GM23338 (cell line): ENCODE results near the gene ADCY5. TPM values are rescaled to one million over a fixed set of nuclear protein-coding genes. Genes with fewer than 3 reads are reported as not detected.

Experiments used
- ATAC-seq: fragments of 200-7000 bp; cut with Tn5 transposase; 3 replicates; pipeline ENCODE4 v1.9.1; 2020
- DNase-seq: peaks from one replicate; pipeline ENCODE4 v3.0.0-alpha.2; 2015; ENCODE audit warnings: low spot score
- H2AFZ ChIP-seq: fragments of 200-600 bp; sonication (generic); 2 replicates; pipeline ENCODE4 v1.8.0; 2016; ENCODE audit warnings: antibody characterized with exemption, mild to moderate bottlenecking, moderate library complexity
- H3F3A ChIP-seq: fragments of 200-600 bp; sonication (generic); replicated peaks from 2 replicates; pipeline ENCODE4 v1.8.0; 2017; ENCODE audit warnings: antibody characterized with exemption, mixed run types, low read depth
- H3K27ac ChIP-seq: fragments of 200-600 bp; sonication (generic); 2 replicates; pipeline ENCODE4 v1.6.1; 2016; ENCODE audit warnings: low read depth
- H3K27me3 ChIP-seq: fragments of 200-600 bp; sonication (generic); 2 replicates; pipeline ENCODE4 v1.8.0; 2016; ENCODE audit warnings: mild to moderate bottlenecking, mixed run types, moderate library complexity; ENCODE audit not compliant: insufficient read depth
- H3K36me3 ChIP-seq: fragments of 200-600 bp; sonication (generic); 2 replicates; pipeline ENCODE4 v1.8.0; 2016; ENCODE audit warnings: mild to moderate bottlenecking; ENCODE audit not compliant: insufficient read depth
- H3K4me1 ChIP-seq: fragments of 200-600 bp; sonication (generic); 2 replicates; pipeline ENCODE4 v1.8.0; 2016; ENCODE audit warnings: mild to moderate bottlenecking, moderate library complexity; ENCODE audit not compliant: insufficient read depth
- H3K4me2 ChIP-seq: fragments of 200-600 bp; sonication (generic); 2 replicates; pipeline ENCODE4 v1.7.1; 2017; ENCODE audit warnings: mixed run types
- H3K4me3 ChIP-seq: fragments of 200-600 bp; sonication (generic); 2 replicates; pipeline ENCODE4 v1.6.1; 2016; ENCODE audit warnings: mixed run types
- H3K79me2 ChIP-seq: fragments of 200-600 bp; sonication (generic); replicated peaks from 2 replicates; pipeline ENCODE4 v1.8.0; 2017; ENCODE audit warnings: mild to moderate bottlenecking; ENCODE audit not compliant: insufficient read depth
- H3K9me2 ChIP-seq: fragments of 200-600 bp; sonication (generic); 2 replicates; pipeline ENCODE4 v1.8.0; 2017; ENCODE audit not compliant: insufficient read depth
- H4K20me1 ChIP-seq: fragments of 200-600 bp; sonication (generic); replicated peaks from 2 replicates; pipeline ENCODE4 v1.8.0; 2017; ENCODE audit warnings: mild to moderate bottlenecking; ENCODE audit not compliant: insufficient read depth
- H3K27ac Mint-ChIP-seq: 2 replicates; pipeline ENCODE4 v1.8.0; 2020; ENCODE audit warnings: inconsistent platforms, mild to moderate bottlenecking, moderate library complexity, mixed read lengths
- H3K27me3 Mint-ChIP-seq: 3 replicates; pipeline ENCODE4 v1.8.0; 2022; ENCODE audit warnings: low read depth, mild to moderate bottlenecking, moderate library complexity, mixed read lengths, inconsistent platforms; ENCODE audit not compliant: insufficient read depth, poor library complexity
- H3K36me3 Mint-ChIP-seq: 3 replicates; pipeline ENCODE4 v1.8.0; 2021; ENCODE audit warnings: low read depth, mild to moderate bottlenecking, inconsistent platforms, moderate library complexity, mixed read lengths
- H3K4me1 Mint-ChIP-seq: 3 replicates; pipeline ENCODE4 v1.8.0; 2020; ENCODE audit warnings: mild to moderate bottlenecking, inconsistent platforms, mixed read lengths
- H3K4me3 Mint-ChIP-seq: 3 replicates; pipeline ENCODE4 v1.8.0; 2021; ENCODE audit warnings: moderate library complexity, mild to moderate bottlenecking, inconsistent platforms, mixed read lengths
- H3K9me3 Mint-ChIP-seq: 3 replicates; pipeline ENCODE4 v1.8.0; 2020; ENCODE audit warnings: moderate library complexity, mild to moderate bottlenecking, inconsistent platforms, mixed read lengths
- CREB1 ChIP-seq: fragments of 250-450 bp; sonication (Bioruptor Pico); IDR thresholded peaks from 2 replicates; pipeline ENCODE4 v1.5.0; 2020; ENCODE audit warnings: low read depth, mild to moderate bottlenecking, moderate library complexity
- EZH2 ChIP-seq: fragments of 200-600 bp; sonication (generic); IDR thresholded peaks from one replicate; pipeline ENCODE4 v1.8.0; 2017; ENCODE audit warnings: antibody characterized with exemption, mild to moderate bottlenecking, low read depth; ENCODE audit not compliant: unreplicated experiment
- NANOG ChIP-seq: IDR thresholded peaks from 2 replicates; pipeline ENCODE4 v1.6.1; 2016; ENCODE audit warnings: antibody characterized with exemption, borderline replicate concordance
- ZNF114 ChIP-seq: fragments of 250-450 bp; sonication (Bioruptor Pico); IDR thresholded peaks from 2 replicates; pipeline ENCODE4 v1.5.0; 2020; ENCODE audit warnings: mild to moderate bottlenecking, moderate library complexity
- polyA plus RNA-seq: library from polyadenylated mRNA; unstranded; fragments of >200 nt; fragmentation: Nextera tagmentation; extraction: Ambion mirVana; gene quantifications from 2 replicates; pipeline ENCODE4 v1.2.1, GENCODE V29; 2016
- total RNA-seq: library from RNA; depleted of rRNA; stranded (reverse); fragments of >200 nt; shearing (Covaris generic); gene quantifications from 2 replicates; pipeline ENCODE4 v1.2.3, GENCODE V29; 2014
- TF ChIP-seq, protein P1 (sequence below): IDR thresholded peaks from 2 replicates; pipeline ENCODE4 v1.6.1; 2016; ENCODE audit warnings: antibody characterized with exemption
- TF ChIP-seq, protein P2 (sequence below), 2 experiments: fragments of 200-600 bp in 1 of 2; sonication (generic) in 1 of 2; conservative IDR thresholded peaks; 2 replicates each; pipeline versions ENCODE4 v1.5.1 to v1.6.1; 2016 to 2017; ENCODE audit warnings: antibody characterized with exemption in 2 of 2, low read depth in 2 of 2, mild to moderate bottlenecking in 2 of 2, moderate library complexity in 1 of 2

The ADCY5 gene
- total and polyA plus RNA-seq, 2 experiments from 2014 or later = 3.5 to 10.2 TPM

DNA sequence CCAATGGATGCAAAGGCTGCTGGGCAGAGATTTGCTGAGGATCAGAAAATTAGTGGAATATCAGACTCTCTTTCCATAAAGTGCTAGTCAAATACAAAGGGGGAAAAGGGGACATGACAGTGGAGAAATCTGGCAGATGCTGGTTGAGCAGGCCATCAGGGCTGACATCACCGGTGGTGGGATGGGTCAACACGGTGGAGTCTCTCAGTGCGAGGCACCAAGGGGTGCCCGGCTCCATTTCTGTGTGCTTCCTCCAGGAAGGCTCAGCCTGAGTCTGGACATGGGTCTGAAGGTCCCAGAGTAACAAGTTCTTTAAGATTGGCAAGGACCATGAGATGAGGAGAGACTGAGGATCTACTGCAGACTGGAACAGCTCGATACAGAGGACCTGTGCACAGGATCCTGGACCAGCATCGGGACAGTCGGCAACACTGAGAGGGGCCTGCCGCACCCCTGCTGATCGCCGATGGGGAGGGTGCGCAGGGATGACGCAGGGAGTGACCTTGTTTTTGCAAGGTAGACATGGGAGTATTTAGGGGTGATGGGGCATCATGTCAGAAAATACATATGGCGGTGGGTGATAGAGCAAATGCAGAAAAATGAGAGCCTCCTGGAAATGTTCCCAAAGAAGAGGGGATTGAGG lies 154.5 kb downstream of the ADCY5 start:
- H4K20me1 ChIP-seq = no peaks in the 10 kb centered on the region
- TF ChIP-seq EZH2 (no peak), CREB1 (CRISPR knock-in tag) (no peak), NANOG (no peak), ZNF114 (CRISPR knock-in tag) (no peak)
- TF ChIP-seq, protein P1, sequence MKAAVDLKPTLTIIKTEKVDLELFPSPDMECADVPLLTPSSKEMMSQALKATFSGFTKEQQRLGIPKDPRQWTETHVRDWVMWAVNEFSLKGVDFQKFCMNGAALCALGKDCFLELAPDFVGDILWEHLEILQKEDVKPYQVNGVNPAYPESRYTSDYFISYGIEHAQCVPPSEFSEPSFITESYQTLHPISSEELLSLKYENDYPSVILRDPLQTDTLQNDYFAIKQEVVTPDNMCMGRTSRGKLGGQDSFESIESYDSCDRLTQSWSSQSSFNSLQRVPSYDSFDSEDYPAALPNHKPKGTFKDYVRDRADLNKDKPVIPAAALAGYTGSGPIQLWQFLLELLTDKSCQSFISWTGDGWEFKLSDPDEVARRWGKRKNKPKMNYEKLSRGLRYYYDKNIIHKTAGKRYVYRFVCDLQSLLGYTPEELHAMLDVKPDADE = no peak
- Mint-ChIP-seq H3K27me3 (peaks cover 17% of the 10 kb centered on the region), H3K4me3 (no peak overlapping the region), H3K9me3 (no peaks in the 10 kb centered on the region), H3K4me1 (no peaks in the 10 kb centered on the region; the same call in 2 of the 3 replicates), H3K27ac (no peak overlapping the region), H3K36me3 (peaks cover 57% of the 10 kb centered on the region)
- no peak overlapping the region for H2AFZ ChIP-seq
- H3K36me3 ChIP-seq = no peaks in the 10 kb centered on the region
- H3K4me2 ChIP-seq = no peak overlapping the region
- no peaks in the 10 kb centered on the region for H3K27me3 ChIP-seq
- no peak for ATAC-seq
- no peak for DNase-seq
- H3K27ac ChIP-seq = no peak overlapping the region
- H3K4me1 ChIP-seq = no peaks in the 10 kb centered on the region
- H3K9me2 ChIP-seq = no peaks in the 10 kb centered on the region
- H3F3A ChIP-seq = no peaks in the 10 kb centered on the region
- no peaks in the 10 kb centered on the region for H3K79me2 ChIP-seq
- no peak overlapping the region for H3K4me3 ChIP-seq

GRCh38 chr3:123292321-123293310 lies 156.3 kb downstream of the ADCY5 start:
- peaks cover 49% of the 10 kb centered on the region for H3K36me3 Mint-ChIP-seq
- no peaks in the 10 kb centered on the region for H3K27me3 ChIP-seq

More at GRCh38 chr3:123292321-123293310, 156.3 kb downstream of the ADCY5 start:
- H3K27ac Mint-ChIP-seq = no peak overlapping the region
- no peak for TF ChIP-seq CREB1 (CRISPR knock-in tag)
- TF ChIP-seq, protein P2, sequence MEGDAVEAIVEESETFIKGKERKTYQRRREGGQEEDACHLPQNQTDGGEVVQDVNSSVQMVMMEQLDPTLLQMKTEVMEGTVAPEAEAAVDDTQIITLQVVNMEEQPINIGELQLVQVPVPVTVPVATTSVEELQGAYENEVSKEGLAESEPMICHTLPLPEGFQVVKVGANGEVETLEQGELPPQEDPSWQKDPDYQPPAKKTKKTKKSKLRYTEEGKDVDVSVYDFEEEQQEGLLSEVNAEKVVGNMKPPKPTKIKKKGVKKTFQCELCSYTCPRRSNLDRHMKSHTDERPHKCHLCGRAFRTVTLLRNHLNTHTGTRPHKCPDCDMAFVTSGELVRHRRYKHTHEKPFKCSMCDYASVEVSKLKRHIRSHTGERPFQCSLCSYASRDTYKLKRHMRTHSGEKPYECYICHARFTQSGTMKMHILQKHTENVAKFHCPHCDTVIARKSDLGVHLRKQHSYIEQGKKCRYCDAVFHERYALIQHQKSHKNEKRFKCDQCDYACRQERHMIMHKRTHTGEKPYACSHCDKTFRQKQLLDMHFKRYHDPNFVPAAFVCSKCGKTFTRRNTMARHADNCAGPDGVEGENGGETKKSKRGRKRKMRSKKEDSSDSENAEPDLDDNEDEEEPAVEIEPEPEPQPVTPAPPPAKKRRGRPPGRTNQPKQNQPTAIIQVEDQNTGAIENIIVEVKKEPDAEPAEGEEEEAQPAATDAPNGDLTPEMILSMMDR (conservative IDR thresholded peaks at IDR 0.05; ENCODE audit: low read depth in 2 of 2) = peak in 1 of 2 experiments; percentile 15; a peak in 1 of 4 replicates
- Histone ChIP-seq H4K20me1 (no peaks in the 10 kb centered on the region; the same call in 1 of the 2 replicates), H3K4me2 (no peak overlapping the region), H3K4me1 (no peaks in the 10 kb centered on the region), H3K36me3 (no peaks in the 10 kb centered on the region; the same call in 1 of the 2 replicates), H2AFZ (no peak overlapping the region), H3K4me3 (no peak overlapping the region), H3K79me2 (no peaks in the 10 kb centered on the region), H3F3A (no peaks in the 10 kb centered on the region), H3K9me2 (no peaks in the 10 kb centered on the region), H3K27ac (no peak overlapping the region)
- no peak for DNase-seq
- no peaks in the 10 kb centered on the region; the same call in 2 of the 3 replicates for H3K4me1 Mint-ChIP-seq
- ATAC-seq = peak; percentile 42; the same call in 2 of the 3 replicates
- H3K27me3 Mint-ChIP-seq = peaks cover 14% of the 10 kb centered on the region
- no peak overlapping the region for H3K4me3 Mint-ChIP-seq
- H3K9me3 Mint-ChIP-seq = no peaks in the 10 kb centered on the region
